ENCODE measurements around the gene POMT1.
"Not testable (repeated sequence)": the region's sequence is repeated elsewhere in the genome, so short reads cannot be mapped to it uniquely, and the experiment has no call there.

The POMT1 gene, protein sequence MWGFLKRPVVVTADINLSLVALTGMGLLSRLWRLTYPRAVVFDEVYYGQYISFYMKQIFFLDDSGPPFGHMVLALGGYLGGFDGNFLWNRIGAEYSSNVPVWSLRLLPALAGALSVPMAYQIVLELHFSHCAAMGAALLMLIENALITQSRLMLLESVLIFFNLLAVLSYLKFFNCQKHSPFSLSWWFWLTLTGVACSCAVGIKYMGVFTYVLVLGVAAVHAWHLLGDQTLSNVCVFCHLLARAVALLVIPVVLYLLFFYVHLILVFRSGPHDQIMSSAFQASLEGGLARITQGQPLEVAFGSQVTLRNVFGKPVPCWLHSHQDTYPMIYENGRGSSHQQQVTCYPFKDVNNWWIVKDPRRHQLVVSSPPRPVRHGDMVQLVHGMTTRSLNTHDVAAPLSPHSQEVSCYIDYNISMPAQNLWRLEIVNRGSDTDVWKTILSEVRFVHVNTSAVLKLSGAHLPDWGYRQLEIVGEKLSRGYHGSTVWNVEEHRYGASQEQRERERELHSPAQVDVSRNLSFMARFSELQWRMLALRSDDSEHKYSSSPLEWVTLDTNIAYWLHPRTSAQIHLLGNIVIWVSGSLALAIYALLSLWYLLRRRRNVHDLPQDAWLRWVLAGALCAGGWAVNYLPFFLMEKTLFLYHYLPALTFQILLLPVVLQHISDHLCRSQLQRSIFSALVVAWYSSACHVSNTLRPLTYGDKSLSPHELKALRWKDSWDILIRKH
- 14.9 to 46.2 (median 24.7) reads per million in 17 experiments for total RNA-seq

DNA sequence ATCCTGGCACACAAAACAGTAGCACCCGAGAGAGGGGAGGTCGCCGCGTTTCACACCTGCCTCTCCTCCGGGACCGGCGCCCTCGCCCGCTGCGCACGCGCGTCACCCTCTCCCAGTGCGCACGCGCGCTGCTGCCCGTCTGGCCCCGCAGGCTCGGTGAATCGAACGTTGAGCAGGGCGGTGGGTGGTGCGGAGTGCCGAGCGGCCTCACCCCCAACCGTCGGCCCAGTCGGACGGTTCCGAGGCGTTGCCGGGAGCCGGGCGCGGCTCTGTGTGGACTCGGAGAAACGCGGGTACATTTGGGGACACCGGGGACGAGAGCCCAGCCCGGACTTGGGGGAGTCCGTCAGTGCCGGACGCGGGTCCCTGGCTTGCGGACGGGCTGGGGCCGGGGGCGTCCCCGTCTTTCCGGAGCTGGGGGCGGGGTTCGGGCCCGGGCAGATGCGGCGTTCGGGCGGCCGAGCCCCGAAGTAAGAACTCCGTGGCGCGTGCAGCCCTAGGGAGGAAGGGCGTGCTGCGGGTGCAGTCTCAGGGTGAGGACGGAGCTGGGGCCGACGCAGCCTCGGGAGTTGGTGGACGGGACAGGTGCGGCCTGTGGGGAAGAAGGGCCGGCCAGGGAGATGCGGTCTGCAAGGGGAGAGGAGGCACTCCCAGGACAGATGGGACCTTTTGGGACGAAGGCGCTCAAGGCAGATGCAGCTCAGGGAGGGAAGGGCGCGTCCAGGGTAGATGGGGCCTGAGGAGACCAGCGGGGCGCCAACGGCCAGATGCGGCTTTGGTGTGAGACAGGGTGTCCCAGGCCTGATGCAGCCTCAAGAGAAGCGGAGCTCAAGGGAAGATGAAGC is at the start of gene POMT1:
POMT1 (plus strand) TSS at position 138 of the 845 bp plus-strand sequence. CDS start 1,301 bp downstream, outside the sequence.
- peak; percentile 90 to 95 (median 94) for DNase-seq

DNA sequence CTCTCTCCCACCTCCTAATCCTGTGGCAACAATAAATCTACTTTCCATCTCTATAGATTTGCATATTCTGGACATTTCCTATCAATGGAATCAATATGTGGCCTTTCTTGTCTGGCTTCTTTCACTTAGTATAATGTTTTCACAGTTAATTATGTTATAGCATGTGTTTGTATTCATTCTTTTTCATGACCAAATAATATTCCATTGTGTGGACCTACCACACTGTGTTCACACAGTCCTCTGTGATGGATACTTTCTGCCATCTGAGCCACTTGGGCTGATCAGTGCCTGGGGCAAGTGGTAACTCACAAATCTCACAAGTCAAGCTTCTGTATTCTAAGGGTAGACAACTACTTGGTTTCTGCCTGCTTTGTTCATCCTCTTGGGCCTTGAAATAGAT is 48.7 kb upstream of the POMT1 start:
- DNase-seq: no peak

DNA sequence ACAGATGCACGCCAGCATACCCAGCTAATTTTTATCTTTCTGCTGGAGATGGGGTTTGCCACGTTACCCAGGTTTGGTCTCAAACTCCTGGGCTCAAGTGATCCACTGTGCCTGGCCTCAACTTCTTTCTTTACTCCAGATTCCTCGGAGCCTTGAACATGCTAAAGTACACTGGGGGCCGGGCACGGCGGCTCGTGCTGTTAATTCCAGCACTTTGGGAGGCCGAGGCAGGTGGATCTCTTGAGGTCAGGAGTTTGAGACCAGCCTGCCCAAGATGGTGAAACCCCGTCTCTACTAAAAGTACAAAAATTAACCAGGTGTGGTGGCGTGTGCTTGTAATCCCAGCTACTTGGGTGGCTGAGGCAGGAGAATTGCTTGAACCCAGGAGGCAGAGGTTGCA is 47.1 kb upstream of the POMT1 start:
- not testable (repeated sequence) for DNase-seq

DNA sequence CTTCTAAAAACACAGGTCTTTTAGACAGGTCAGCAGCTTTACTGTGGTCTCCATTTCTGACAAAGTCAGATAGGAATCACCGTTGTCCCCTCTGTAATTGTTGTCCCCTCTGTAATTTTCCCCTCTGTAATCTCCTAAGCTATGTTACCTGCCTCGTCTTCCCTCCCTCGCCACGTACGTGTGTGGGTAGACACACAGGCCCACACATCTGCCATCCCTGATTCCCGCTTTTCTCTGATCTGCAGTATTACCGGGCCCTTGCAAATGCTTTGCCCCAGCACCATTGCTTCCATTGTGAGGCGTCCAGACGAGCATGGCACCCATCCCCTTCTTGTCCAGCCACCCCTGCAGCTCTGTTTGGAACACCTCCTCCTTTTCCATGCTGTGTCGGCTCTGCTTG is 45.0 kb upstream of the POMT1 start:
- no peak for DNase-seq

DNA sequence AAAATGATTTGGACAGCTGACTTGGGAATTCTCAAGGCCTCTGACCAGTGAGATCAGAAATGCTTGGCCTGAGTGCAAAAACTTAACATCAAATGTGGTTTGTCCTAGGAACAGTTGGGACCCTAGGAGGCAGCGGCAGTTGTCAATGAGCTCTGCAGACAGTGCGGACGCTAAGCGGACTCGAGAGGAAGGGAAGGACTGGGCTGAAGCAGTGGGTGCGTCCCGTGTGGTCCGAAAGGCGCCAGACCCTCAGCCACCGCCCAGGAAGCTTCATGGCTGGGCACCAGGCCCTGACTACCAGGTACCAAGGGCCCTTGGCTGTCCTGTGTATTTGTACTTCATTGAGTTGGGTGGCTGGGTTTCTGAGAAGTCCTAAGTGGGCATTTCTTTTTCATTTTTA is 43.7 kb upstream of the POMT1 start:
- no peak for DNase-seq

DNA sequence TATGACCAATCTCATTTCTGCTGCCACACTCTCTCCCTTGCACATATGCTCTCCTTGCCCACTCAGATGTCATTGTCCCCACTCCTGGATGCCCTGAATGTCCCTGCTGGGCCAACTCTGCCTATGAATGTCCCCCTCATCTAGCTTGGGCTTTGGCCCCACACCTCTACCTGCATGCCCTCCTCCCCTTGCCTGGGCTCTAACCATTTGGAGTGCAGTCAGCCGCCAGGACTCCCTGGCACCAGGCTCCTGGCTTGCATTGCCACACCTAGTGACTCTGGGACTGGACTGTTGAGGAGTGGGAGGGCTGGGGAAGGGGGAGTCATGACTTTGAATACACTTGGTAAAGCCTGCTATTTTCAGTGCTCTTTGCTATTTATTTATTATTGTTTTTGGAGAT is 41.6 kb upstream of the POMT1 start:
- no peak for DNase-seq

DNA sequence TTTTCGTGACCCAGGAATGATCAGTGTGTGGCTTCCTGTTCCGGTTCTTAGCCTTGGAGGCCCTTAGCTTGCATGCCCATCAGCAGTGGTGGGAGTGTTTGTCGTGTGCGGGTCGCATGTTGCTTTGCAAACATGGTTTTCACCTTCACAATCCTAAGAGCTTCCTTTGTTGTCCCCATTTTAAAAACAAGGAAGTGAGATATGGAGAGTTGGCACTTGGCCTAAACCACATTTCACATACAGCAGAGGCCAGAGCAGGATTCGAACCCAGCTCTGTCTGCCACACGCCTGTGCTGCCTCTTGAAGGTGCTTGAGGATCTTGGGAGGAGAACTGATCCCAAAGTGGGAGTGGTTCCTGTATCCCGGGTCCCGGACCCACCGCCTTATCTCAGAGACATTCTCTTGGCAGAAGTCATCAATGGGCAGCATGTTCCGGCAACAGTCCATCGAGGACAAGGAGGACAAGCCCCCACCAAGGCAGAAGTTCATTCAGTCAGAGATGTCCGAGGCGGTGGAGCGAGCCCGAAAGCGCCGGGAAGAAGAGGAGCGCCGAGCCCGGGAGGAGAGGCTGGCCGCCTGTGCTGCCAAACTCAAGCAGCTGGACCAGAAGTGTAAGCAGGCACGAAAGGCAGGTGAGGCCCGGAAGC is 38.2 kb upstream of the POMT1 start:
- DNase-seq: peak in 3 of 4 experiments; percentile 30 to 41 (median 37)

DNA sequence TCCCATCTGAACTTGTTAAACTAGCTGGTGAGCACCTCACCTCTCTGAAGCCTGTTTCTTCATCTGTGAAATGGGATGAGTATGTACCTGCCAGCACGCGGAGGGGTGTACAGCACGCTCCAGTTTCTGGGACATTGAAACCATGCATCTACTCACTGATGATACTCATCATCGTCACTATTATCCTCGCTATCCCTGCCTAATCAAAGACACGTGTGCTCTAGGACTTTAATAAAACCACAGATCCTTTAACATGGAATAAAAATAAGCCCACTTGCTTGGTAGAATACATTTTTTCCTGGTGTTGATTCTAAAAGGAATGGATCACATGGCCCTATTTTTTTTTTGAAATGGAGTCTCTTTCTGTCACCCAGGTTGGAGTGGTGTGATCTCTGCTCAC is 37.3 kb upstream of the POMT1 start:
- no peak for DNase-seq

DNA sequence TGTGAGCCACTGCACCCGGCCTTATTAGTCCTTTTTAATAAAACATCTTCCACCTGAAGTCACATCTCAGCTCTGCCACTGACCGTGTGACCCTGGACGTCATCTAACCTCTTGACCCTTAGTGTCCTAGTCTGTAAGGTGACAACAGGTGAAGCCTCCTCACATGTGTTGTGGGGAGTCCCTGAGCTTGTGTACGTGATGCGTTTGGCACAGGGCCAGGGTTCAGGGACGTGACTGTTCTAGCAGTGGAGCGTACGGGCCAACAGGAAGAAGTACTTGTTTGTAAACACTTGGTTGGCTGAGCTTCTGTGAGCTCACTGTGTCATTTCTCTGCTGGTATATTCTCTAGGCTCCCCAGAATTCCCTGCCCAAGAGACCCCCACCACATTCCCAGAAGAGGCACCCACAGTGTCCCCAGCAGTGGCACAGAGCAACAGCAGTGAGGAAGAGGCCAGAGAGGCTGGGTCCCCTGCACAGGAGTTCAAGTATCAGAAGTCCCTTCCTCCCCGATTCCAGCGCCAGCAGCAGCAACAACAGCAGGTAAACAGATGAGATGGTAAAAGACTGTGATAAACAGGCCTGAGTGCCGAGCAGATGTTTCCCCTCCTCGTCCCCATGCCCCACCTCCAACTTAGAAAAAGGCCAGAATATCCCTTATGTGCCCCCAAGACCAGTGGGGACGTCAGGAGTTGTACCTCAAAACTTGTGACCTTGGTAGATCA is 35.3 kb upstream of the POMT1 start:
- no peak for DNase-seq

DNA sequence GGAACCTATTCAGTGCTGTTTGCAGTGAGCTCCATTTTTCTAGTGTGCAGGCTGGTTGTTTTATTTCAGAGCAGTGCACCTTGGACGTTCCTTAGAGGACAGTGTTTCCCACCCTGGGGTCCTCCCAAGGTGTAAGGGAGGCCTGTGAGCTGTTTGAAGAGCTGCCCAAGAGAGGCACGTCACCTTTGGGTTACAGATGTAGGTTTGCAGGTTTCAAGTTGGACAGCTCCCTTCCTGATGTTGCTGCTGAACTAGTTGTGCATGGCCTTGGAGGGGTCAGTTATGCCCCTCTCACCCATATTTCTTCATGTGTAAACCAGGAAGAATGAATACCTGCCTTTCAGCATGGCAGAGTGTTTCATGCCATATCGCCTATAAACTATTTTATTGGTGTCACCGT is 34.7 kb upstream of the POMT1 start:
- no peak for DNase-seq

DNA sequence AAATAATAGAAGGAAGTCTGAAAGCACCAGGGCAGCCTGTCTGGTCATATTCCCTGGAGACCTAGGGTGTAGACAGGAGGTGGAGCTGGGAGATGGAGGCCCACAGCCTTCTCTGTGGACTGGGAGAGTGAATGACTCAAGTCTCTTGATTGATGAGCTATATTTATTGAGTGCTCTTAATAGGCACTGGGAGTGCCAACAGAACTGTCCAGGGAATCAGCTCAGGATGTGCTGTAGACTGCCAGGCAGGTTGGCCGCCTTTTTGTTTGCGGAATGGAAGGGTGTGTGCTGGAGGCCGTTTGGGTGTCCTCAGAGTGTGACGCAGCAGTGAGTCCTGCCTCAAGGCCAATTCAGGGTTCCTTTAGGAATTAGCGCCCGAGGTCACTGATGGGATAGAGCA is 33.4 kb upstream of the POMT1 start:
- DNase-seq: no peak

DNA sequence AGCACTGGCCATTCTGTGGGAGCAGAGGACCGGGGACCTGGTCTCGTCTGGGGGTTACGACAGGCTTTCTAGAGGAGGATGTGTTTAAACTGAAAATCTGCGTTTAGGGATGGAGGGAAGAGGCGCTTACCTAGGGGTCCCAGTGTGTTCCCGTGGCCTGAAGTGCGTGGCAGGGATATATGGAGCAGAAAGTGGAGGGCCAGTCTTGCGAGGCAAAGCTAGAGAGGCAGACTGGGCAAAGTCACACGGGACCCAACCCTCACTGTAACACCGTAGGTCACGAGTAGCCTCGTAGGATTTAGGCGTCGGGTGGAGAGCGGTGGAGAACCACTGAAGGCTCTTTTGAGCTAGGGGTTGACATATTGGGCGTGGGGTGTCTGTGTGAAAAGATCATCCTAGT is 32.8 kb upstream of the POMT1 start:
- DNase-seq: no peak

DNA sequence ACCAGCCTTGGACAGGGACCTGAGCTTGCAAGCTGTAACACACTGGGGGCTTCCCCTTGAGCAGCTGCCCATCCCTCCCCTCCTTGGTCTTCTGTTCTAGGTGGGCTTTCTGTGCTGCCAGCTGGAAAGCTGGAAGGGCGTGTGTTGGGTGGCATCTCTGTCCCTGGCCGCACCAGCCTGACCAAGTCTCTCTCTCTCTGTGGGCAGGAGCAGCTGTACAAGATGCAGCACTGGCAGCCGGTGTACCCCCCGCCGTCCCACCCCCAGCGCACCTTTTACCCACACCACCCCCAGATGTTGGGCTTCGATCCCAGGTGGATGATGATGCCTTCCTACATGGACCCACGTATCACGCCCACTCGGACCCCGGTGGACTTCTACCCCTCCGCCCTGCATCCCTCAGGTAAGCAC is 32.1 kb upstream of the POMT1 start:
- DNase-seq: no peak

DNA sequence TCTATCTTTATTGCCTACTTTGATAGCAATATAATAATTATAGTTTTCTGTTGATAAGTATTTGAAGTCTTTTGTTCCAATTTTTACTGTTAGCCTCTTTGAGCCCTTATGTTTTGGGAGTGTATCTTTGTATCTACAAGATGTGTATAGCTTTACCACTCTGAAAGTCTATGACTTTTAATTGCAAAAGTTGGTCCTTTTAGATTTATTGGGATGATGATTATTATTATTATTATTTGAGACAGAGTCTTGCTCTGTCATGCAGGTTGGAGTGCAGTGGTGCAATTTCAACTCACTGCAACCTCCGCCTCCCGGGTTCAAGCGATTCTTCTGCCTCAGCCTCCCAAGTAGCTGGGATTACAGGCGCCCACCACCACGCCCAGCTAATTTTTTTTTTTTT is 30.6 kb upstream of the POMT1 start:
- not testable (repeated sequence) for DNase-seq

DNA sequence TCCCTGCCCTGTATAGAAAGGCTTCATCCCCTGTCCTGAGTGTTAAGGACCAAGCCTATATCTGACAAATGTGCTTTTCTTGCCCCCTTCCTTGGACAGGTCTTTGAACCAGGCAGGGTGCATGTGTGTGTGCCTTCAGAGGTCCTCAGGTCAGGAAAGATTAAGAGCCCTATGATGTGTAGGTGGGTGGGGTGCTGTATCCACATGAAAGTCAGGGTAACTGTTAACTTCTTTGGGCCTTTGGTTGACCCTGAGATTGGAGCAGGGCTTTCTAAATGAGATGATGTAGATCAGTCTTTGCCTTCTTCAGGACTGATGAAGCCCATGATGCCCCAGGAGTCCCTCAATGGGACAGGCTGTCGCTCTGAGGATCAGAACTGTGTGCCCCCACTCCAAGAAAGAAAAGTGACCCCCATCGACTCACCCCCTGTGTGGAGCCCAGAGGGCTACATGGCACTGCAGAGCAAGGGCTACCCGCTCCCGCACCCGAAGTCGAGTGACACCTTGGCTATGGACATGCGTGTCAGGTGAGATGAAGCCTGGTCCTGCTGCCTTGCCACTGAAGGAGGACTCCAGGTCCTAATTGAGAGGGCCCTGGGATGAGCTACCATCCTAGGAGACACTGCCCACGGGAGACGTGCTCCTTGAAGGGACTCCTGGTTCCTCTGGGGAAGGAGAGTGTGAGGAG is 29.4 kb upstream of the POMT1 start:
- DNase-seq: no peak

DNA sequence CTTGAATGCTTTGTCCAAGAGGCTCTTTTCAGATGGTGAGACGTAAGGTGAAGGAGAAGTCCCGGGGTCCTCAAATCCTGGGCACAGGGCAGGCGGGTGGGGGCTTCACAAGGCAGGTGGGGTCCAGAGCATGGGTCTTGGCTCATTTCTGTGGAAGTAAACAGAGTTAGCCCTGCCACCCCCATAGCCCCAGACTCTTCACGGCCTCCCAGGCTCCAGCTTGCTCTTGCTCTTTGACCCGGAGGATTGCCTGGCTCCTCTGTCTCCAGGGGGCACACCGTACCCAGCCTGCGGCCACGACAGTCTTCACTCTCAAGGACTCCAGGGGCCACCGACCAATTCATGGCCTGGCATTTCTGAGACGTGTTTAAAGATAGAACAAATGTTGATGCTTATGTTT is 28.8 kb upstream of the POMT1 start:
- no peak for DNase-seq

DNA sequence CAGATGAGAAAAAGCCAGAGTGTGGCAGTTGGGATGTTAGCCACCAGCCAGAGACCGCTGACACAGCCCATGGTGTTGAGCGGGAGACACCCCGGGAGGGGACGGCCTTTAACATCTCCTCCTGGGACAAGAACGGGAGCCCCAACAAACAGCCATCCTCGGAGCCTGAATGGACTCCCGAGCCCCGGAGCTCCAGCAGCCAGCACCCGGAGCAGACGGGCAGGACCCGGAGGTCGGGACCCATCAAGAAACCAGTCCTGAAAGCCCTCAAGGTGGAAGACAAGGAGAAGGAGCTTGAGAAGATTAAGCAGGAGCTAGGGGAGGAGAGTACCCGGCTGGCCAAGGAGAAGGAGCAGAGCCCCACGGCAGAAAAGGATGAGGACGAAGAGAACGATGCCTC is 28.0 kb upstream of the POMT1 start:
- DNase-seq: no peak

DNA sequence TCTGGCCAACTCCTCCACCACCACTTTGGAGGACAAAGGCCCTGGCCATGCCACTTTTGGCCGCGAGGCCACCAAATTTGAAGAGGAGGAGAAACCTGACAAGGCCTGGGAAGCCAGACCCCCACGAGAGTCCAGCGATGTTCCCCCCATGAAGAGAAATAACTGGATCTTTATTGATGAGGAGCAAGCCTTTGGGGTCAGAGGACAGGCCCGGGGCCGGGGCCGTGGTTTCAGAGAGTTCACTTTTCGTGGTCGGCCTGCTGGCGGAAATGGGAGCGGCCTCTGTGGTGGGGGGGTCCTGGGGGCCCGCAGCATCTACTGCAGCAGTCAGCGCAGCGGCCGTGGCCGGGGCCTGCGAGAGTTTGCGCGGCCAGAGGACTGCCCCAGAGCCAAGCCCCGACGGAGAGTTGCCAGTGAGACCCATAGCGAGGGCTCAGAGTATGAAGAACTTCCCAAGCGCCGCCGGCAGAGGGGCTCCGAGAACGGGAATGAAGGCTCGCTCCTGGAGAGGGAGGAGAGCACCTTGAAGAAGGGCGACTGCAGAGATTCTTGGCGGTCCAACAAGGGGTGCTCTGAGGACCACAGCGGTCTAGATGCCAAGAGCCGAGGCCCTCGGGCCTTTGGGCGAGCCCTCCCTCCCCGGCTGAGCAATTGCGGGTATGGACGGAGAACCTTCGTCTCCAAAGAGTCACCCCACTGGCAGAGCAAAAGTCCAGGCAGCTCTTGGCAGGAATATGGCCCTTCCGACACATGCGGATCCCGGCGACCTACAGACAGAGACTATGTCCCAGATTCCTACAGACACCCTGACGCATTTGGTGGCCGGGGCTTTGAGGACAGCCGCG is 27.4 kb upstream of the POMT1 start:
- no peak for DNase-seq

DNA sequence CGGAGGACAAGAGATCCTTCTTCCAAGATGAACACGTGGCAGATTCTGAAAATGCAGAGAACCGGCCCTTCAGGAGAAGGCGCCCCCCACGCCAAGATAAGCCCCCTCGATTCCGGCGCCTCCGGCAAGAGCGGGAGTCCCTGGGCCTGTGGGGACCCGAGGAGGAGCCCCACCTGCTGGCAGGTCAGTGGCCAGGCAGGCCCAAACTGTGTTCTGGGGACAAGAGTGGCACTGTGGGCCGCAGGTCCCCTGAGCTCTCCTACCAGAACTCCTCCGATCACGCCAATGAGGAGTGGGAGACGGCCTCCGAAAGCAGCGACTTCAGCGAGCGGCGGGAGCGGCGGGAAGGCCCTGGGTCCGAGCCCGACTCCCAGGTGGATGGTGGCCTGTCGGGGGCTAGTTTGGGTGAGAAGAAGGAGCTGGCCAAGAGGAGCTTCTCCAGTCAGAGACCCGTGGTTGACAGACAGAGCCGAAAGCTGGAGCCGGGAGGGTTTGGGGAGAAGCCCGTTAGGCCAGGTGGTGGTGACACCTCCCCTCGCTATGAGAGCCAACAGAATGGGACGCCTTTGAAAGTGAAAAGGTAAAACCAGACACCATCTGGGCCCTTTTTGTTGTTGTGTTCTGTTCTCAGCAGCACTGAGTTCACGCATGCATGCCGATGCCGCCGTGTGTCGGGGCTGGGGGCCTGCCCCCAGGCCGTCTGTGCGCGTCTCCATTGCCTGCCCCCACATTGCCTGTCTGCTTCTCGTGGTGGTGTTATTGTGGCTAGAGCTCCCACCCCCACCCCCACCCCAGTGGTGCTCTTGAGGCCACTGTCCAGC is 26.6 kb upstream of the POMT1 start:
- DNase-seq: no peak
